ENCODE results near the gene SLC35F3. TPM values are rescaled to one million over a fixed set of nuclear protein-coding genes. Genes with fewer than 3 reads are reported as not detected.

Gene SLC35F3
- total and polyA plus RNA-seq, 9 of the 15 experiments (the other 6 are each of a cell fraction or from before 2014, with no cell fraction given): 0.04 to 0.07 (median 0.04) TPM; not detected in 6

- TF ChIP-seq NFE2 (IDR thresholded peaks at IDR 0.05; ENCODE audit: low read depth): peak; percentile 95
- peak; percentile 81 for TF ChIP-seq BACH1 (tag; IDR thresholded peaks at IDR 0.05)
- TF ChIP-seq ZNF318 (IDR thresholded peaks at IDR 0.05; ENCODE audit: borderline replicate concordance in 1 of 2, low read depth in 1 of 2): 0 out of 4 replicates have a peak, but pooled peaks of 1 of the 2 experiments have one; percentile 25
- TF ChIP-seq BRCA1 (IDR thresholded peaks at IDR 0.05): no peak
- no peak for TF ChIP-seq BRCA1 (CRISPR knock-in tag; IDR thresholded peaks at IDR 0.05)
- no peak for TF ChIP-seq KDM2B (CRISPR knock-in tag; IDR thresholded peaks at IDR 0.05)
- TF ChIP-seq MAFG (tag; conservative IDR thresholded peaks at IDR 0.05): peak; percentile 96
- peak; percentile 84 for TF ChIP-seq SMARCE1 (IDR thresholded peaks at IDR 0.05)
- no peak for TF ChIP-seq FOXP1 (CRISPR knock-in tag; IDR thresholded peaks at IDR 0.05)
- TF ChIP-seq POLR2H (tag; IDR thresholded peaks at IDR 0.05; ENCODE audit: low read depth): peak; percentile 32; the same call in 1 of the 2 replicates
- no peak for TF ChIP-seq E2F3 (CRISPR knock-in tag; IDR thresholded peaks at IDR 0.05)
- TF ChIP-seq, protein P1, sequence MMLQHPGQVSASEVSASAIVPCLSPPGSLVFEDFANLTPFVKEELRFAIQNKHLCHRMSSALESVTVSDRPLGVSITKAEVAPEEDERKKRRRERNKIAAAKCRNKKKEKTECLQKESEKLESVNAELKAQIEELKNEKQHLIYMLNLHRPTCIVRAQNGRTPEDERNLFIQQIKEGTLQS (IDR thresholded peaks at IDR 0.05): peak; percentile 55
- TF ChIP-seq, protein P1 (CRISPR knock-in tag; conservative IDR thresholded peaks at IDR 0.05): no peak
- TF ChIP-seq CEBPG (CRISPR knock-in tag; IDR thresholded peaks at IDR 0.05): no peak
- TF ChIP-seq CEBPG (tag; conservative IDR thresholded peaks at IDR 0.05 in 1 of 2, IDR thresholded peaks at IDR 0.05 in 1 of 2): peak in 1 of 2 experiments; percentile 58; a peak in 2 of 4 replicates
- TF ChIP-seq, protein P2, sequence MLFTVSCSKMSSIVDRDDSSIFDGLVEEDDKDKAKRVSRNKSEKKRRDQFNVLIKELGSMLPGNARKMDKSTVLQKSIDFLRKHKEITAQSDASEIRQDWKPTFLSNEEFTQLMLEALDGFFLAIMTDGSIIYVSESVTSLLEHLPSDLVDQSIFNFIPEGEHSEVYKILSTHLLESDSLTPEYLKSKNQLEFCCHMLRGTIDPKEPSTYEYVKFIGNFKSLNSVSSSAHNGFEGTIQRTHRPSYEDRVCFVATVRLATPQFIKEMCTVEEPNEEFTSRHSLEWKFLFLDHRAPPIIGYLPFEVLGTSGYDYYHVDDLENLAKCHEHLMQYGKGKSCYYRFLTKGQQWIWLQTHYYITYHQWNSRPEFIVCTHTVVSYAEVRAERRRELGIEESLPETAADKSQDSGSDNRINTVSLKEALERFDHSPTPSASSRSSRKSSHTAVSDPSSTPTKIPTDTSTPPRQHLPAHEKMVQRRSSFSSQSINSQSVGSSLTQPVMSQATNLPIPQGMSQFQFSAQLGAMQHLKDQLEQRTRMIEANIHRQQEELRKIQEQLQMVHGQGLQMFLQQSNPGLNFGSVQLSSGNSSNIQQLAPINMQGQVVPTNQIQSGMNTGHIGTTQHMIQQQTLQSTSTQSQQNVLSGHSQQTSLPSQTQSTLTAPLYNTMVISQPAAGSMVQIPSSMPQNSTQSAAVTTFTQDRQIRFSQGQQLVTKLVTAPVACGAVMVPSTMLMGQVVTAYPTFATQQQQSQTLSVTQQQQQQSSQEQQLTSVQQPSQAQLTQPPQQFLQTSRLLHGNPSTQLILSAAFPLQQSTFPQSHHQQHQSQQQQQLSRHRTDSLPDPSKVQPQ (CRISPR knock-in tag; IDR thresholded peaks at IDR 0.05; ENCODE audit: borderline replicate concordance): no peak
- TF ChIP-seq ZNF507 (tag; conservative IDR thresholded peaks at IDR 0.05): no peak
- peak; percentile 51 to 71; a peak in 2 of 4 replicates for TF ChIP-seq TRIM24 (IDR thresholded peaks at IDR 0.05)
These were observed 465.3 kb downstream of the SLC35F3 start (continued) for GRCh38 chr1:234369784-234370183.

All from K562 (cell line).